Brain microvascular endothelial cell (primary cell): ENCODE results near the gene QARS1.

Source experiments
- DNase-seq: peaks from one replicate; pipeline ENCODE4 v3.0.0-alpha.2; 2020
- H3K27ac ChIP-seq: fragments of 250-450 bp; sonication (Bioruptor Pico); 2 replicates; pipeline ENCODE4 v1.5.1; 2020; ENCODE audit warnings: mild to moderate bottlenecking, moderate library complexity
- H3K27me3 ChIP-seq: fragments of 250-450 bp; sonication (Bioruptor Pico); replicated peaks from 2 replicates; pipeline ENCODE4 v1.5.1; 2020; ENCODE audit warnings: mild to moderate bottlenecking
- H3K36me3 ChIP-seq: fragments of 250-450 bp; sonication (Bioruptor Pico); replicated peaks from 2 replicates; pipeline ENCODE4 v1.5.1; 2020; ENCODE audit warnings: mild to moderate bottlenecking
- H3K4me3 ChIP-seq: 2 replicates; pipeline ENCODE4 v1.5.1; 2011; ENCODE audit warnings: low read depth, mild to moderate bottlenecking, control low read depth, low read length, moderate library complexity
- in situ Hi-C: cut with HindIII; loops from 2 replicates; pipeline ENCODE4 v1.10.0; 2017; ENCODE audit warnings: low sequenced_read_pairs, low pct_ligation_motif_present
- TF ChIP-seq, protein P1 (sequence below): IDR thresholded peaks from 2 replicates; pipeline ENCODE4 v1.5.1; 2011; ENCODE audit warnings: low read depth, mild to moderate bottlenecking, moderate library complexity, low read length, control low read depth, inconsistent platforms; ENCODE audit errors: missing control alignments

Gene QARS1

DNA sequence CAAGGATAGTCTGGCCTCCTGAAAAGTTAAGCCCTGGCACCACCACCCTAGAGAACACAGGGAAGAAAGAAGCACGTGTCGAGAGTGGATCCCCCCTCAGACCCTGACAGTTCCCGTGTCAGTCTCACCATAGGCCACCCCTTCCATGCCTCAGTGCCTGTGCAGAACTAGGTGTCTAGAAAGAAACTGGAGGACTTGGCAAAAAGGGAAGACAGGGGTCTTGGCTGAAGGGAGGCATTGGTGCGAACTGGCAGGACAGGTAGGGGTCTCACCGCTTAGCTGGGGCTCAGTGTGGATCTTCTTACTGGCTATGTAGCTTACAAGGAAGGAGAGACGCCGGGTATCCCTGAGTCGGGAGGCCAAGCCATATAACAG is 518 bp downstream of the QARS1 start:
- DNase-seq: no peak
- Histone ChIP-seq H3K36me3 (peaks cover 45% of the 10 kb centered on the region), H3K4me3 (peak overlapping the region; percentile 93), H3K27ac (peak overlapping the region; percentile 87), H3K27me3 (no peaks in the 10 kb centered on the region)
- TF ChIP-seq, protein P1, sequence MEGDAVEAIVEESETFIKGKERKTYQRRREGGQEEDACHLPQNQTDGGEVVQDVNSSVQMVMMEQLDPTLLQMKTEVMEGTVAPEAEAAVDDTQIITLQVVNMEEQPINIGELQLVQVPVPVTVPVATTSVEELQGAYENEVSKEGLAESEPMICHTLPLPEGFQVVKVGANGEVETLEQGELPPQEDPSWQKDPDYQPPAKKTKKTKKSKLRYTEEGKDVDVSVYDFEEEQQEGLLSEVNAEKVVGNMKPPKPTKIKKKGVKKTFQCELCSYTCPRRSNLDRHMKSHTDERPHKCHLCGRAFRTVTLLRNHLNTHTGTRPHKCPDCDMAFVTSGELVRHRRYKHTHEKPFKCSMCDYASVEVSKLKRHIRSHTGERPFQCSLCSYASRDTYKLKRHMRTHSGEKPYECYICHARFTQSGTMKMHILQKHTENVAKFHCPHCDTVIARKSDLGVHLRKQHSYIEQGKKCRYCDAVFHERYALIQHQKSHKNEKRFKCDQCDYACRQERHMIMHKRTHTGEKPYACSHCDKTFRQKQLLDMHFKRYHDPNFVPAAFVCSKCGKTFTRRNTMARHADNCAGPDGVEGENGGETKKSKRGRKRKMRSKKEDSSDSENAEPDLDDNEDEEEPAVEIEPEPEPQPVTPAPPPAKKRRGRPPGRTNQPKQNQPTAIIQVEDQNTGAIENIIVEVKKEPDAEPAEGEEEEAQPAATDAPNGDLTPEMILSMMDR: no peak
- in situ Hi-C loops: no loop called here

DNA sequence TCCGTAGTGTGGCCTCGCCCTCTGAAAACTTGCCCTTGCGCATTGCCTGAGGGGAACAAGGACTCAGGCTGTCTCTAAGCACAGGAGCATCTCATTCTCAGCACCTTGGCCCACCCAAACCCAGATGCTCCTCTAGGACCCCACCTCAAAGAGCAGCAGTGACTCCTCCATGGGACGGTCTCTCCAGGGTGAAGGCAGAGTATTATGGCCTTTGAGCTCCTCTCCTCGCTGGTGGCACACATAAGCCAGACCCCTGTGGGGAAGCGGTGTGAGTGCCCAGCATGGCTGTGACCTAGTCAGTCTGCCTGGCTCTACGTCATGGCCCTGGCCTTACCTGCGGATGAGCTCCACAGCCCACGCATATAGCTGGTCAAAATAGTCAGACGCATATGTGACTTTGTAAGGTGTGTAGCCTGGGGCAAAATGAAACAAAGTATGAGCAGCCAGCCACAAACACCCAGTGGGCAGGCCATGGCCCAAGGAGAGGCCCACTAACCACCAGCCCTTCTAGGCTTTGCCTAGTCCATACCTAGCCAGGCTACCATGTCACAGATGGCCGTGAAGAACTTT is 4.4 kb downstream of the QARS1 start:
- H3K36me3 ChIP-seq: peaks cover 60% of the 10 kb centered on the region
- TF ChIP-seq, protein P1: no peak
- no peak overlapping the region for H3K4me3 ChIP-seq

DNA sequence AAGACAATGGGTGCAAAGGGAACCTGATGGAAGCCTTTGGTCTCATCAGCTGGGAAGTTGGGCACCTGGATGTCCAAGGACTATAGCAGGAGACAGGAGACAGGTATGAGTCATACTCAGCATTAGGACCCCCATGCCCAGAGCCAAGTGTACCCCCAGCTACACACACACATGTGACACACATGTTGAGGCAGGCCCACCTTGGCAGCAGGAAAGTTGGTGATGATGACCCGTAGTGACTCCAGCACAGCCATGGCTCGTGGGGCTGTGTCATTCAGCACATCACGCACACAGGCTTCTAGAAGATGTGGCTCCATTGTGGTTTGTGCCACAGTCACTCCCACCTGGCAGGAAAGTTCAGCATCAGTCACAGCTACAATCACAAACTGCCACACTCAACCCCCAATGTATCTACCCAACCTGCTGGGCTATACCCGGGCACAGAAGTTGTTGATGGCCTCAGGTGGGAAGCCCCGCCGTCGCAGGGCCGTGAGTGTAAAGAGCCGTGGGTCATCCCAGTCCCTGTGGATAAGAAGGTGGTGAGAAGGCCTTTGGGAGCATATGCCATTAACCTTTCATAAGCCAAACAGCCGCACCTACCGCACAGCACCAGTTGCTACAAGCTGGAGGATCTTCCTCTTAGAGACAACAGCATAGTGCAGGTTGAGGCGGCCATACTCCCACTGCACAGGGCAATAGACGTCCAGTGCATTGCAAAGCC is 5.5 kb downstream of the QARS1 start:
- TF ChIP-seq, protein P1: no peak
- peaks cover 60% of the 10 kb centered on the region for H3K36me3 ChIP-seq
- H3K4me3 ChIP-seq: no peak overlapping the region
- in situ Hi-C loops: no loop called here
- H3K27me3 ChIP-seq: no peaks in the 10 kb centered on the region
- no peak overlapping the region for H3K27ac ChIP-seq
- no peak for DNase-seq

More for the DNA sequence above, 4.4 kb downstream of the QARS1 start:
- Histone ChIP-seq H3K27me3 (no peaks in the 10 kb centered on the region), H3K27ac (no peak overlapping the region)
- no peak for DNase-seq
- in situ Hi-C loops: no loop called here

DNA sequence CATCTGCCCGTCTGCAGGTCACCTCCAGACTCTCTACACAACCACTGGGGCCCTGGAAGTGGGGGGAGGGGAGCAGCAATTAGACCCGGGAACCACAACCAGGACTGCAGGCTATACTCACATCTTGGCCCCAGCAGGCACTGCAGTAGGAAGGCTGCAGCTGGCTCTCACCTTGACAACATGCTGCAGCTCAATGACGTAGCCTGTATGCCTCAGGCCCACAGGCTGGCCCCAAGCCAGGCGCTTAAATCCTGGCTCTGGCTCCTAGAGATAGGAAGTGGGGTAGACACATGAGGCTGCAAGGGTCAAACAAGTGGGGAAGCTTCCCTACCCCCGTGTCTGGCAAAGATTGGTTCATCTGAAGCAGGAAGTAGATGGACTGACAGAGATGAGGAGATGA is 6.1 kb downstream of the QARS1 start:
- no peak for DNase-seq
- Histone ChIP-seq H3K27me3 (no peaks in the 10 kb centered on the region), H3K36me3 (peaks cover 60% of the 10 kb centered on the region), H3K27ac (no peak overlapping the region), H3K4me3 (no peak overlapping the region)
- TF ChIP-seq, protein P1: no peak
- in situ Hi-C loops: no loop called here

DNA sequence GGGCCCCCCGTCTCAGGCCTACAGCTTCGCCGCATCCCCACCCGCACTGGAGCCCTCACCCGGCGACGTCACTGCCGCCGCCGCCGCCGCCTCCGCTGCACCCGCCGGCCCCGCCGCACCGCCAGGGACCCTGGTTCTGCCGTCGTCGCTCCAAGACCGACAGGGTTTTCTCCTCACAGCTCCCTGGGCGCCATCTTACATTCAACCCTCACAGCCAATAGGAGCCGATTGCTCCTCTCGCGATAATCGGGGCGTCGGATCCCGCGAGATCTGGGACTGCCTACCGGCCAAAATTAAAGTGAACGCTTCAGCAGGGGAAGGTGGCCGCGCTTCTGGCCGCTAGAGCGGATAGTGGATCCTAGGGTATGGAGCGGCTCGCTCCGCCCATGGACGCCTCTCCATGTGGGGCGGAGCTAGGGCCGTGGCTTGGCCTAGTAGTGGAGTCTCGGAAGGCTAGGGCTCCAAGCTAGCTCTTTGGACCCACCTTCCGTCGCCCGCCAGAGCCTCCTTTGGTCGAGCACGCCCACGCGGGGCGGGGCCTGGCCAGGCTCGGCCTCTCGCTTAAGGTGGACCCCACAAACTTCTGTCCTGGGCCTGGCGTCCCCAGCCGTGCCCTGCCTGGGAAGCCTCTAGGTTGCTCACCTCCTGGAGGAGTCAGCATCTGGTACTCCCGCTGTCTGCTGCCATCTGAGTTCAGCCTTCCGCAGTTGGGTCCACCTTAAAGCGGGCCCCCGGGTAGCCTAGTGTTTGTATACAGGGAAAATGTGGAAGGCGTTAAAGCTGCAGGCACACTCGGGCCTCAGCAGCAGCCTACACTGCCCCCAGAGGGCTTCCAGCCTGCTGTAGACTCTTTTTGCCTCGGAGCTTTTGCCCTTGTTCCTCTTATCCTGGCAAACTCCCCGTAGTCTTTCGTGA is 10.4 kb downstream of the QARS1 start, which contains the start of gene QRICH1:
TSS of gene QRICH1 (minus strand) at position 219 of the 915 bp plus-strand sequence. CDS start 17,054 bp downstream, outside the sequence.
- DNase-seq: peak; percentile 97
- Histone ChIP-seq H3K4me3 (peak within 1 kb of the TSS; percentile 95), H3K27ac (peak within 1 kb of the TSS; percentile 96), H3K36me3 (peaks cover 24% of the 10 kb centered on the region), H3K27me3 (no peaks in the 10 kb centered on the region)
- TF ChIP-seq, protein P1: peak; percentile 82
- in situ Hi-C loops: no loop called here
